Measurements from ENCODE around the gene MMRN1. TPM values are rescaled to one million over a fixed set of nuclear protein-coding genes. Genes with fewer than 3 reads are reported as not detected.

The MMRN1 gene
- total and polyA plus RNA-seq, 12 donors, result 0.20 to 3.9 (median 2.3) TPM

DNA sequence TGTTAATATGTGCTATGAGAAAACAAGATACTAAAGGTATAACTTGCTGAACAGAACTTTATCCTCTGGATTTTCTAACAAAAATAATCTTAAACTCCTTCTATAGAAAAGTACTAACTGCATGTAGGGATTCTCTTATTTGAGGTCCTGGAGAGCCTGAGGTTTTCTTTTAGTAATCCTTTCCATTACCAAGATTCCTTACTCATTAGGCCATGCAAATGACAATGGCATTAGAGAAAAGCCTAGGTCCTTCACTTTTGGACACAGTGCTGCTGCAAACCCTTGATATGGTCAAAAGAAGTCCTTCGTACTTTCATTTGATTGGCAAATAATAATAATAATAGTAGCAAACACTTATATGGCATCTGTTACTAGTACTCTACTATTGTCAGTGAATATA, 3.2 kb downstream of the MMRN1 start:
- ATAC-seq (no peak), DNase-seq (no peak)
- Histone ChIP-seq H3K4me1 (peaks cover 0 to 15% (median 0%) of the 10 kb centered on the region in 9 donors), H3K27ac (no peak overlapping the region), H3K9me3 (no peaks in the 10 kb centered on the region), H3K36me3 (no peaks in the 10 kb centered on the region), H3K4me3 (no peak overlapping the region), H3K27me3 (peaks cover 0 to 3% (median 0%) of the 10 kb centered on the region in 7 donors)
- intact Hi-C loops (cut with DNase I), result loop anchor here in 3 of 10 donors (10.0 kb wide), 4 partner anchors 243 to 733 kb away; no protein-coding TSS in a partner anchor
- WGBS, 2 donors, result 78 to 96% methylated on average over 1 of the region's 1 CpG
- TF ChIP-seq, protein P1, sequence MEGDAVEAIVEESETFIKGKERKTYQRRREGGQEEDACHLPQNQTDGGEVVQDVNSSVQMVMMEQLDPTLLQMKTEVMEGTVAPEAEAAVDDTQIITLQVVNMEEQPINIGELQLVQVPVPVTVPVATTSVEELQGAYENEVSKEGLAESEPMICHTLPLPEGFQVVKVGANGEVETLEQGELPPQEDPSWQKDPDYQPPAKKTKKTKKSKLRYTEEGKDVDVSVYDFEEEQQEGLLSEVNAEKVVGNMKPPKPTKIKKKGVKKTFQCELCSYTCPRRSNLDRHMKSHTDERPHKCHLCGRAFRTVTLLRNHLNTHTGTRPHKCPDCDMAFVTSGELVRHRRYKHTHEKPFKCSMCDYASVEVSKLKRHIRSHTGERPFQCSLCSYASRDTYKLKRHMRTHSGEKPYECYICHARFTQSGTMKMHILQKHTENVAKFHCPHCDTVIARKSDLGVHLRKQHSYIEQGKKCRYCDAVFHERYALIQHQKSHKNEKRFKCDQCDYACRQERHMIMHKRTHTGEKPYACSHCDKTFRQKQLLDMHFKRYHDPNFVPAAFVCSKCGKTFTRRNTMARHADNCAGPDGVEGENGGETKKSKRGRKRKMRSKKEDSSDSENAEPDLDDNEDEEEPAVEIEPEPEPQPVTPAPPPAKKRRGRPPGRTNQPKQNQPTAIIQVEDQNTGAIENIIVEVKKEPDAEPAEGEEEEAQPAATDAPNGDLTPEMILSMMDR (IDR thresholded peaks at IDR 0.05), result no peak

DNA sequence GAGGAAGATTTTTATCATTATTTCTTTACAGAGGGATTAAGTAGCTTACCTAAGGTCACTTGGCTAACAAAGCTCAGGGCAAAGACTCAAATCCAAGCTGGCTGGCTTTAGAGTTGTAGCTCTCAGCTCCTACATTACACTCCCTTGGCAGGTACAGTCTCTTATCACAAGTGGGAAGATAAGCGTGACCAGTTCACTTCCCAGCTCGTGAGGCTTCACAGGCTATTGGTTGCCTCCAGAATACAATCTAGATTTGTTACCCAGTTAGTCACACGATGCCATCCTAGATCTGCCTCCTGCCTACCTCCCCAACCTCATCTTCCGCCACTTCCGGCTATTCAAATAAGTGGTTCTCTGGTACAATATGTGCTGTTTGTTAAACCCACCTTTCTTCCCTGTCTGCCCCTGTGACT, 3.7 kb downstream of the MMRN1 start:
- Histone ChIP-seq H3K27ac (no peak overlapping the region), H3K36me3 (no peaks in the 10 kb centered on the region), H3K9me3 (no peaks in the 10 kb centered on the region), H3K27me3 (peaks cover 0 to 3% (median 0%) of the 10 kb centered on the region in 7 donors), H3K4me3 (no peak overlapping the region), H3K4me1 (peaks cover 0 to 15% (median 0%) of the 10 kb centered on the region in 9 donors)
- intact Hi-C loops (cut with DNase I), result loop anchor here in 3 of 10 donors (10.0 kb wide), 4 partner anchors 244 to 734 kb away; no protein-coding TSS in a partner anchor
- TF ChIP-seq, protein P1 (IDR thresholded peaks at IDR 0.05), result no peak
- ATAC-seq (peak in 3 of 8 donors; percentile 42 to 67 (median 61)), DNase-seq (no peak)
- WGBS, 2 donors, result 34 to 43% methylated on average over 5 of the region's 5 CpGs

DNA sequence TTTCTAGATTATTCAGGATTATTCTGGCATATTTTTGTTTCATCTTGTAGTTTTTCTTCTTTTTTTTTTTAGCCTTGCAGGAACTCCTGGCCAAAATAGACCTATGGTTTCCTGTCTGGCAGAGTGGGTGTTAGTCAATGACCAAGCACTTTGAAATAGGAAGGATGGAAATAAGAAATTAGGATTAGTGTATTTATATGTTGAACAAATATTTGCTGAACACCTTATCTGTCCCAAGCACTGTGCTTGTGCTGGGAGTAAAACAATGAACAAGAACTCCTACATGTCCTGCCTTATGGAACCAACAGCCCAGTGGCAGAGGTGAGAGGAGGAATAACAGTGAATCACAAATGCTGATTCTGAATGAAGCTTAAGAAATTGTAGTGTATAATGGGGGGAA, 4.5 kb downstream of the MMRN1 start:
- intact Hi-C loops (cut with DNase I), result loop anchor here in 3 of 10 donors (10.0 kb wide), 4 partner anchors 244 to 734 kb away; no protein-coding TSS in a partner anchor
- Histone ChIP-seq H3K36me3 (no peaks in the 10 kb centered on the region), H3K9me3 (no peaks in the 10 kb centered on the region), H3K4me3 (no peak overlapping the region), H3K27ac (no peak overlapping the region), H3K27me3 (peaks cover 0 to 3% (median 0%) of the 10 kb centered on the region in 7 donors), H3K4me1 (peaks cover 0 to 15% (median 0%) of the 10 kb centered on the region in 9 donors)
- no peak for ATAC-seq
- TF ChIP-seq, protein P1 (IDR thresholded peaks at IDR 0.05), result no peak
- DNase-seq, result no peak

DNA sequence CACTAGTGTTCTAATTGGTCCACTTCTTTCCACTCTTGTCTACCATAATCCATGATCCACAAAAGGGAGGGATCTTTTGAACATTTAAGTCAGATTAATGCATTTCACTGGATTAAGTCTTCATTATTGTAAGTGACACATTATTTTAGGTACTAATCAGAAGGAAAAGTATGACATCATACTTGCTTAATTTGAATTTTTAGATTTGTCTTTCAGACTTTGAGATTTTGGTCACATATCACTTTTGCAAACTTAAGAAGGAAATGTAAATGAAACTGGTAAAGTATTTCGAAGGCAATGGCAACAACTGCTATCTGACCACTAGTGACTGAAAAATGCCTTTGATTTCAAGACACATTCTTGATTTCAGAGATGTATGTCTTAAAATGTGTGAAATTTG, 5.2 kb downstream of the MMRN1 start:
- peaks cover 0 to 3% (median 0%) of the 10 kb centered on the region in 7 donors for H3K27me3 ChIP-seq
- DNase-seq (no peak), ATAC-seq (no peak)
- peaks cover 0 to 8% (median 0%) of the 10 kb centered on the region in 9 donors for H3K4me1 ChIP-seq
- intact Hi-C loops (cut with DNase I), result loop anchor here in 6 of 10 donors (5.0 to 10.0 kb wide), 9 partner anchors 245 to 743 kb away; no protein-coding TSS in a partner anchor
- no peaks in the 10 kb centered on the region for H3K9me3 ChIP-seq
- TF ChIP-seq, protein P1 (IDR thresholded peaks at IDR 0.05), result no peak
- H3K4me3 ChIP-seq, result no peak overlapping the region
- H3K27ac ChIP-seq, result no peak overlapping the region
- WGBS, 2 donors, result 84 to 88% methylated on average over 1 of the region's 1 CpG
- no peaks in the 10 kb centered on the region for H3K36me3 ChIP-seq

All from heart right ventricle (tissue), 16 donors.